Measurements from ENCODE around the gene FGFR2.

FGFR2 gene

DNA sequence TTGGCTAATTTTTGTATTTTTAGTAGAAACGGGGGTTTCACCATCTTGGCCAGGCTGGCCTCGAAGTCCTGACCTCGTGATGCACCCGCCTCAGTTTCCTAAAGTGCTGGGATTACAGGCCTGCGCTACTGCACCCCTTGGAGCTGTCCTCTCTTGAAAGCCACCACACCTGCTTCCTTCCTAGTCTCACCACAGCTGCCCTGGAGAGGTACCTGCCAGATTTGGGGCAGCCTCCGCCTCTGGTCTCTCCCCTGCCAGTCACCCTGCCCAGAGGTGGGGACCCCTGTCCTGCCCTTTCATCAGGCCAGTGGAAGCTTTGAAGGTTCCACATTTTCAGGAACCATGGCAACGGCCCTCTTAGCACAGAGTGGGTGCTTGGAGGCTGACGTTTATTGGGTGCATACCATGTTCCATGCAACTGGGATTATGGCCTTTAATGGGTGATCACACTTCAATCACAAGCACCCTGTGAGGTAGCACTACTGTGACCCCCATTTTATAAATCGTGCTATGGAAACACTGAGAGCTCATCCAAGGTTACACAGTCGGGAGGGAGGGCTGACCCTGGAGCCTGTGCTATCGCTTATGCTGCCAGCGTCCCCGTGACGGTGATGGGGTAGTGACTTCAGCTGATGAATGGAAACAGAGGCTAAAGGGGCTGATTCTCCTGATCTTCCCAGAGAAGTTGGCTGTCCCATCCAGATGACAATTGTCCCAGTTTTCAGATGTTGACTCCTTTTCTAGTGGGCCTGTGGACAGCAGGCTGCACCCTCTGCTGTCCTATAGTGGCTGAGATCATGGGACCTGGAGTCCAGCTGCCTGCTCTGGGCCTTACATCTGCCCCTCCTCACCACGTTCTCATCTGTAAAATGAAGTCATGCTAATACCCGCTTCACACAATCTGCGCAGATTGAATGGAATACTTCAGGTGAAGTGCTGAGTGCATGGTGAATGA lies 11.5 kb upstream of the FGFR2 start:
- no peak for DNase-seq

DNA sequence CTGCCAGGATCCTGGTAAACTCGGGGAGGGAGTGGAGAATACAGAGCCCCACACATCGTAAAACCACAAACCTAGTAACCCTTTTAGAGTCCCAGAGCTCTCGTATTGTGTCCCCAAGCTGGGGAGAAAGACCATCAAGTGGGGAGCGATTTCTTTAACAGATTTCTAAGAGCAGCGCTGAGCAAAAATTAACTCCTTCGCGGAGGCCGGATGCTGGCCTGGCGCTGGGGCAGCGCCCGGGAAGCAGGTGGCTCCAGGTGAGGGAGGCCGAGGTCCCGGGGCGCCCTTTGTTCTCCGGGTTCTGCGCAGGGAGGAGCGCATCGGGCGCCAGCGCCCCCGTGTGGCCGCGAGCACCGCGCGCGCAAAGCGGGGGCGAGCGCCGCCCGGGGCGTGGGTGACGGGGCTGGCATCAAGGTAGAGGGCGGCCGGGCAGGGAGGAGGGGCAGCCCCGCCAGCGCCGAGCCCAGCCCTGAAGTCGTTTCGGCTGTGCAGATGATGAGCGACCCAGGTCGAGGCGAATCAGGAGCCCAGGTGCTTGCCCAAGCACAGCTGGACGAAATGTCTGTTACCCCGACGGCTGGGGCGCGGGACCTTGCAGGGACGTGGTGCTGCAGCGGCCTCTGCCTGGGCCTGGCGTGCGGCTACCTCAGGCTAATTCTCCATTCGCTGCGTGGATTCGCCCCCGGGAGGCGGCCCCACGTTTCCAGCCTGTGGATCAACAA lies 10.4 kb upstream of the FGFR2 start:
- DNase-seq, result no peak

DNA sequence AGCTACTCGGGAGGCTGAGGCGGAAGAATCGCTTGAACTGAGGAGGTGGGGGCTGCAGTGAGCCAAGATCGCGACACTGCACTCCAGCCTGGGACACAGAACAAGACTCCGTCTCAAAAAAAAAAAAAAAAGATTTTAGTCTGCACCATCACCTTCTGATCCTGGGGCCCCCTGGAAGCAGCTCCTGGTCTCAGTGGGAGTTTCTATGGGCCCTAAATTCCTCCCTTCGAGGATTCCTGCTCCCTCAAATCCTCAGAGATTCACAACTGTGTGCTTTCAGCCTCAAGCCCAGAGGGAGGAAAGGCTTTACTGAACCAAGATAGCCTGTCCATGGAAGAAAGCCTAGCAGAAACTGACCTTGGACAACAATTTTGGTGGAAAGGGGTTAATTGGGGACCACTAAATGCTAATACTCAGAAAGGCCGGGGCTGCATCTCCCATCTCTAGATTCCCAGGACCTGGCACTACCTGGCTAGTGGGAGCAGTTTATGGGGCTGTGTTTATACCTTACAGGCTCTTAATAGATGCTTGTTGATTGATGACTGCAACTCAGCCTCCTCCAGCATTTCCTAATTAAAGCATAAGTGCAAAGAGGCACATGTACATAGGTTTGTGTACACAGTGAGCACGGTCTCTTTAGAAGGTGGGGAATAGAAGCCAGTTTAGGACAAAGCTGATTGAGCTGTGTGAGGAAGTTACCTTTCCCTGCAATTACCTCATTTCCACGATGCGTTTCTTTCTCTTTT lies 9.2 kb upstream of the FGFR2 start:
- no peak for DNase-seq

DNA sequence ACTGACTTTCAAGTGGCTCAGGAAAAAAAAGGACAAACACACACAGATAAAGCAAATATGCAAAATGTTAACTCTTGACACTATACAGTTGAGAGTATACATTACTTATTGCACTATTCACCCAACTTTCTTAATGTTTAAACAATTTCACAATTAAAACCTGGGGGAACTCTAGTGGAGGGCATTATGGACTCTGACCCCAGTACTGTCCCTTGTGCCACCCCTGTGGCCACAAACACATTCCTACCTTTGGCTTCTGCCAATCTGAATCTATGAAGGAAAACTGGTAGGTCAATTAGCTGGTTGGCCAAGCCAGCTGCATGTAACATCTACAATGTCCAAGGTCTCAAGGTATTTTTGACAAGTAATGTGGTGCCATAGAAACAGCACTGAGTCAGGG lies 7.5 kb upstream of the FGFR2 start:
- no peak for DNase-seq

DNA sequence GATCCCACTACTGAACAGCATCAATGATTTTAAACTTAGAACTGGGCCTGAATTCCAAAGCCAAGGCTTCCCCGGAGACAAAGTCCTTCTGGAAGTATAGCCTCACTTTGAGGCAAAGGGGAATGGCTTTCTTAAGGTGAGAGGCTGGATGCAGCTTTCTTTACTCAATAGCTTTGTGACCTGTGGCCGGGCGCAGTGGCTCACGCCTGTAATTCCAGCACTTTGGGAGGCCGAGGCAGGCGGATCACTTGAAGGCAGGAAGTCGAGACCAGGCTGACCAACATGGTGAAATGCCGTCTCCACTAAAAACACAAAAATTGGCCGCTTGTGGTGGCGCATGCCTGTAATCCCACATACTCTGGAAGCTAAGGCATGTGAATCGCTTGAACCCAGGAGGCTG lies 3.2 kb upstream of the FGFR2 start:
- DNase-seq, result no peak

DNA sequence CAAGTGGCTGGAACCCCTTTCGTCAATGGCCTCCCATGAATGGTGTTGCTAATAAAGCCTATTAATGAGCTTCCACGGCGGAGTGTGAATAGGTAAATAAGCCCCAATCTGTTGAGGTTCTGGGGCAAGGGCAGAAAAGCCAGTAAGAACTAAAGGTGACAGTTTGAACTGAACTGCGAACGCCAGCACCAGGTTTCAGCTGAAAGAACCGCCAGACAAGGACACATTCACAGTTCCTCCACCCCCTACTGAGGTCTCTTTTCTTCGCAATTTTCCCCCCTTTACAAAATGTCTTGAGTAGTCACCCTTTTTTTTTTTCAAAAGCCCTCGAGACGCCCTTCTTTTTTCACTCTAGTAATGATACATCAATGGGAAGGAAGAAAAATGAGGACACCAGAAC lies 2.4 kb upstream of the FGFR2 start:
- DNase-seq, result no peak

DNA sequence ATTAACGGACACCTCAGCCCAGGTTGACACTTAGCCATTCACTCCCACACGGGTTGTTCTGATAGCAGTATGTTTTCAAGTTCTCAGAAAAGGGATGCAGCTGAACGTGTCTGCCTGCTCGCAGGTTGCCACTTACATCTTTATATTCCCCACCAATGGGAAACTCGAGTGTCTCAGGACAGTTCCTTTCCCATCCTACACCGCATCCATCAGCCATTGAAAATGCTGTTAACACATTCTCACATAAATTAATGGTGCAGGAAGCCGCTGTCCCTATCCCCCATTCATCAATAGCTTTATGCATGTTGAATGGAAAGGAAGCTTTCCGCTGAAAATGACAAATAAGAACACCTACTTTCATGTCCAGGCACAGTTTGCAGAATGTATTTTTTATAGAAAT lies 1.7 kb upstream of the FGFR2 start:
- no peak for DNase-seq

DNA sequence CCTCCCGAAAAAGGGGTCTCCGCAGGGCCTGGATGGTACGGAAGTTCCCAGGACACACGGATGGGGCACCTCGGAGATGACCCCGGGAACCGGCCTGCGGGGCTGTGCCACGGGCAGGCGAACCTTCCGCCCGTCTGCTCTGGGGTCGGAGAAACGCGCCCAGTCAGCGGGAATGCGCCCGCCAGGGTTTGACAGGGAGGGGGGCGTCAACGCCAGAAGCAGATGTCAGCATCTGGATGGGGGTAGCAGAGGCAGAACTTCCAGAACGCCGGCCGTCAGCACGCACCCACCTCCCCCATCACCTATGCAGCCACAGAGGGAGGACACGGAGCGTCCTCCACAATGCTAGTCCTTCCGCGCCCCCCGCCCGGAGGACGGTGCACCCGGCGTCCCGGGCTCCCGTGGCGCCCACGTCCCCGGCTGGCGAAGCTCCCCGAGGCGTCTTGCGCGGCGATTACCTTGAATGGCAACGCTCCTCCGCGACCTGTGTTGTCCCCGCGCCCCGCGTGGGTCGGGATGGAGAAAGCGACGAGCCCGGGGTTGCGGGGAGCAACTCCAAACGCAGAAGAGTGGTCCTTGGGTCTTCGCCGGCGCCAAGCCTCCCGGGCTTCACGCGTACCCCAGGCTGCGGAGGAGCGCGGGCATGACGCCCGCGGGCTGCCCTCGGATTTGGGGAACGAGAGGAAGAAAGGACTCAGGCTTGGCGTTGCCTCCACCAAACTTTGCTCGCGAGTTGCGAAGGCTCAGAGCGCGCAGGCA lies 561 bp downstream of the FGFR2 start:
- DNase-seq, result no peak

DNA sequence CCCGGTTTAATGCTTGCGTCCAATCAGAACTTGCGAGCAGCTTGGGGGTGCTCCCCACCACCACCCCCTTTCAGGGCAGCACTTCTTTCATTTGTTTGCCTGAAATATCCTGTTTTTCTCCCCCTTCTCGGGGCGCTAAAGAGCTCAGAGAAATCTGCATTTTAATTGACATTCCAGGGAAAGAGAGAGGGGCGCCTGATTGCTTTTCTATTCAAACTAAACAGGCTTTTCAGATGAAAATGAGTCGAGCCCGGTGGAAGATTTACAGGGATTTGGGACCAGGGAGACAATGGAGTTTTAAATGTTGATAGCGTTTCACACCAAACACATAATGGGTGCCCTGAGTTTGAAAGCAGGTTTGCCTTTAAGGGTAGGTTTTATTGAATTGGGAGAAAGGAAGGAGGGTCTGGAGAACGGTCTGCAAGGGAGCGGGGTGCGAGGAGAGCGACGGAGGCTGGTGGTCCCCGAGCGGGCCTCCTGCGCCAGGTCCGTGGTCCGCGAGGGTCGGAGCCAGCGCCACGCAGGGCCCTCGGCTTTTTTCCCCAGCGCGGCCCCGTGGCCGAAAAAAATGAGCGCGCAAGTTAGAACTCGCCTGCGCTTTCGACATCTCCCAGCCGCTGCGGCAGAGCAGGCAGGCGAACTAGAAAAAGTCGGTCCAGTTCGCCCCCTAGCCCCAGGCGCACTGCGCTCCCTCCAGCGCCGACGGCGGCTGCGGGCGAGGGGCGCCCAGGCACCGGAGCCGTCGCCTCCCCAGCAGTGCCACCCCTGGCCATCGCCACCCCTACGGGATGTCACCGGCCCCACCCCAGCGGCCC lies 1.3 kb downstream of the FGFR2 start:
- DNase-seq, result no peak

DNA sequence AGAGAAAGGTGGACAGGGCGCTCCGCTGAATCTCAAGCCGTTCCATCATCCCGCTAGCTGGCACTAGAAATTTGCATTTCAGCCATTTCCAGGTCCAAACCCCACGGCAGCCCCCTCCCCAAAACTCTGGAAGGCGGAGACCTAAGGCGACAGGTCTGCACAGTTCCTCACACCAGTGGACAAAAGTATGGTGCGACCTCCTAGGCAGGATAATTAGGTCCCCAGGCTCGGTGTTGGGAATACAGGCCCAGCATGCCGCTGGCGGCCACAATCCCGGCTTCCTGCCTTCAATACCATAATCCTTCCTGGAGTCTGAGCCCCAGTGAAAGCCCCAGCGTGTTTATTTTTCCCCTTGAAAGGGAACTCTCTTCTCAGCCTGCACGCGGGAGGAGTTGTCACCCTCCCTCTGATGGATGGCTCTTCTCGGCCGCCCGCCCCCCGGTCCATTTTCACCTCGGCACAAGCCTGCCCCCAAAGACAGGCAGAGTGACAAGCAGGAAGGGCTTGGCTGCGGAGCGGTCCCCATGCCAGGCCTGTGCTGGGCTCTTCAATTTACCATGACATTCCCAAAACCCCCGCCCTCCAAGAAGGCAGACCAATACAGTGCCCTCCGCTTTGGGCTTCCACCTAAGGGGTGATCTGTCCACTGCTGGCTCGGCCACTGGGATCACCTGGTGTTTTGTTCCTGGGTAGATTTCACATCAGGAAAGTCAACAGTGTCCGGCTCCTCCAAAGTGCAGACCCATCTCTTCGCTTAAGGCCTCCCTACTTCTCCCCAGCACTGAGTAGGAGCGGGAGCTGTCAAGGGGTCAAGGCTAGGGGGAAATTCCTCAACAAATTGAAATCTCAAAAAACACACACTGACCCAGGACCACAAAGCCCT lies 2.2 kb downstream of the FGFR2 start:
- DNase-seq, result no peak

DNA sequence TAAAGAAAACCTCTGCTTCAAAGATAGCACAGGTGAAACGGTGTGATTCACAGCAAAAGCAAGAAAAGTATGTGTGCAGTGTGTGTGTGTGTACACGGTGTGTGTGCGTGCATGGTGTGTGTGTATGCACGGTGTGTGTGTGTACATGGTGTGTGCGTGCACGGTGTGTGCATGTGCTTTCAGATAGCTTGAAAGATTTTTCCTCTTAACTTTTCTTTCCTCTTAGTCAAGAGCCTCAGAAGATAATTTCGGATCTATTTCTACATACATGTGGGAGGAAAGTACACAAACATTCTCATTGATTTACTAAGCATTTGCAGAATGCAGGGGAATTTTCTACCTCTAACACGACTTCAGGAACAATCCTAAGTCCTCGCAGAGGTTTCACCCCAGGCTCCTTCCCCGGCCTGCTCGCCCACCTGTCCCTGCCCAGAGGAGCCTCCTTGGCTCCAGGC lies 2.9 kb downstream of the FGFR2 start:
- no peak for DNase-seq

DNA sequence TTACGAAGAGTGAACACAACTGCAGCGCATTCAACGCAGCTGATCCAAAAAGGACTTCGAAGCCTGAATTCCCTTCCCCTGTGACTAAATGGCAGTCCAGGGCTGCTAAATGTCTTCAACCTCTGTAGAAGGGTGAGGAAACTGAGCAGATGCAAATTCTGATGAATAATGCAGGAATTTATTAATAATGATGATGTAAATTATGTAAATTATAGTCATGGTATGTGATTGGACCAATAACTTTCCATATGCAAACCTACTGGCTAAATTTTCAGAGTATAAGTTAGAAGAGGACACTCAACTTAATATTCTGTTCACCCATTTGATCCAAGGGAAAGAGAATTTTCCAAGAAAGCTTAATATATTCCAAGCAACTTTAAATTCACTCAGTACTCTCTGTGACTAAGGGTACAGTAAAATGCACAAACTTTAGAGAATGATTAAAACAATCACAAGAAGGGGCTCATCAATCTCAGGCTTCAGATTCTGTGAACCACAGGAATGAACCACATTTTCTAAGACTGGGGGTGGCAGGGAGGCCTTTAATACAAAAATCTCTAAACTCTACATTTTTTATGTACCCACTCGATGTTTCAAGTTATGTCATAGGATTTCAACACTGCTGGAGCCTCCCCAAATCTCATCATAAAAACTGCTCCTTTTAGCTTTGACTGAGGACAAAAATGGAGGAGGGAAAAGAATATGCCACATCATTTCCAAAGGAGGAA lies 3.5 kb downstream of the FGFR2 start:
- no peak for DNase-seq

DNA sequence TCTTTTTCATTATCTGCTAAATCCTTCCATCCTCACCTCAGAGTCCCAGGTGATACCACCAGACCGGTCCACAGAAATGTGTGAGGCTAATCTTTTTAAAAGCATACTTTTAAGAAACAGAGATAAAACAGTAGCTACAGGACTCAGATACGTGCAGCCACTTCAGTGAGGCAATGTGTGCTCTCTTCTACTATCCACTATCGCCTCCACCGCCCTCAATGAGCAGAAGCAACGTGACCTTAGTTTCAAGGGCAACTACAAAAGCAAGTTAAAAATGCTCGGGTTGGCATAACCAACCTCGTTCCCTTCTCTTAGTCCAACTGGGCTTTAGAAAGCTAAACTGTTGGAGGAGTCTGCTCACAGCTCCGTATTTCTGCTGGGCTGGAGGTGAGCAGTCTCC lies 4.2 kb downstream of the FGFR2 start:
- no peak for DNase-seq

DNA sequence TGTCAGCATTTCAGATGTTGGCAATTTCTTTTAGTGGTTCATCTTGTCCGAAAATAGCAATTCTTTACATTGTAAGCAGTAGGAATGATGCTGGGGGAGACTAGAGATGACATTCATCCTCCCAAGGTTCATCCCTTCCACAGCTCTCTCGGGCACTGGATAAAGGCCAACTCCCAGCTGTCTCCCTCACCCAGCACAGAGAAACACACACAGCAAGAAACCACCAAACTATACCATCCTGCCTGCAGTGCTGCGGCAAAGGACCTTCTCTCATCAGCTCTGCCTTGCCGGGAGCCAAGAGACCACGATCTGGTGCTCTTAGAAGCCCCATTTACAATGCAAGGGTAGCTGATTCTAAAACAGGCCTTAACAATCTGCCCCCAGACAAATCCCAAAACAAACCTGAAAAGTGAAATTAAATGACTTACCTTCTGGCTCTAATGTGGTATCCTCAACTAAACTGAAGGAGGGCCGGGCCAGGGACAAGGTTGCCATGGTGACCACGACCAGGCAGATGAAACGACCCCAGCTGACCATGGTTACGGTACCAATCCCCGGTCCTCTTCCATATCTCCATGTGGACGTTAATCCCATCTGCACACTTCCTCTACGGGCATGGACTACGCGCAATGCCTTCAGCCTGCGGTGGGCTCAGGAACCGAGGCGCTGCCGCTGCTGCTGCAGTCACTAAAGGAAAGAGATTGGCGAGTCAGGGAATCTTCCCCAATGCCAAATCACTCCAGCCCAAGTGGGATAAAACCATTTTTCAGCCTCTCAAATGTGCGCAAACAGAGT lies 4.8 kb downstream of the FGFR2 start:
- no peak for DNase-seq

DNA sequence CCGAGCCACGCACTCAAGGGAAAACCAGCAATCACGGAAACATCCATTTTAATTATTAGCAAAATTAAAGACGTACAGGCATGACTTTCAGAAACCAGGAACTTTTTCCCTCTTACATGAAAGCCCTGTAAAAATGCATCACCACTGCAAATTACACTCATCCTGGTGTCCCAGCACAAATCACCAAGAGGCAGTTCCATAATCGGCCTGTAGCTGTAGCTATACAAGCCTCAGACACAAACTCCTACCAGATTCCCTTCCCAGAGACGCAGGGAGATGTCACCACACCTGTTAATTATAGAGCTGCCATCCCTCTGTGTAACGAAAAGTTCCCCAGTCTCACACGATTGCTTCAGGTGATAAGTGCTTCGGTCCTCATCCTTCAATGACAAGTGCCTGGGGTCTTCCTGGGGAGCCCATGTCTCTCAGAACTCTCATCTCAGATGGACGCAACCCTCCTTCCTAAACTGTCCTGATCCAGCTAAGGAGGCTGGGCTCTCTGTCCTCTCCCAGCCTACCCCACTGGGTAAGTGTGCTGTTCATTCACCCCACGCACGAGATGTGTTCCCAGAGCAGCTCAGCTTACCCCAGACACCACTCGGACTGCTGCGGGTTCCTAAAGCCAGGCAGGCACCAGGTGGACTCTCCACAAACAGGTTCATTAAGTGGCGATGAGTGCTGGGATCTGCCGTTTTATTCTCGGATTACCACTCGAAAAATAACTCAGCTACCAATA lies 5.9 kb downstream of the FGFR2 start:
- no peak for DNase-seq

DNA sequence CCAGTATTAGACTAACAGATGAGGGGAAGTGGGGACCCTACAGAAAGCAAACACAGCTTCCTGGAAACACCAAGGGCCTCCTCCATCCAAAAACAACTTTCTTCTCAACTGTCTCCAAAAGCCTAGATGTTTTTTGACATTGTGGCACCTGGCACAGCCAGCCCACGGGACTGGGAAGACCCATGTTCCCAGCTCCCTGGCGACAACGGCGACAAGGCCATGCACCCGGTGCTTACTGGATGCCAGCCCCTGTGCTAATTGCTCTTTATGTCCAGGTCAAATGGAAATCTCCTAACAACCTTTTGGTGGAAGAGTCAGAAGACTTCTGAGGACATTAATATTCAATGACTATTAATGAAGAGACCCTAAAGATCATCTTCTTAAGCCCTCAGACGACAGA lies 7.1 kb downstream of the FGFR2 start:
- no peak for DNase-seq

DNA sequence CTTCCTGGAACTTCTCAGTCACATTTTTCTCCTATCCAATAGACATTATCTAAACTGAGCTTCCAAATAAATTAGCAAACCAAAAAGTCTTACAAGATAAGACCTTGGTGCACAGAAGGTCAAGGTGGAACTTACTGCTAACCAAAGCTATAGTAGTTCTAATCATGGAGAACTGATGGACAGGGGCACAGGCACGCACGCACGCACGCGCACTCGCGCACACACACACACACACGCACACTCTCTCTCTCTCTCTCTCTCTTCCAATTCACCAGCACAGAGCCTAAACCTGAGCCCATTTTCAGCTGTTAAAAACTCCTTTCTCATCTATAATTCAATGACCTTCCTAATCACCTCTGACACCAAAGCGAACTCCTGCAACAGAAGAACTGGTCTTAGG lies 7.5 kb downstream of the FGFR2 start:
- DNase-seq, result no peak

DNA sequence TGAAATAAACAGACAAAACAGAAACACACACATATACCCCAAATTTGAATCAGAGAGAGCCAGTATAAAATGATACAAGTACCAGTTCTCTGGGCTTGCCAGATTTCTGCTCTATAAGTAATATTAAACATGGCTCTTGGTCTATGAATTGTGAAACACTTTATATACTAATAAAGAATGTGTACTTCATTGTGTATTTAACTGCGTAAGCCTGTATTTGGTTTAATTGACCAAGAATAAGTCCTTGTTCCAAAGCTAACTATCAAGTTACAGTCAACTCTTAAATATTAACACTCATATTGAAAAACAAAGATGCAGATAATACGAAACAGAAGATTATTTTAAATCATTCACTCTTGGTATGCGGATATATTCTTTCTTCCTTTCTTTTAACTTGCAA lies 8.7 kb downstream of the FGFR2 start:
- DNase-seq, result no peak
